ENCODE data around the gene RGS9.

RGS9 gene

DNA sequence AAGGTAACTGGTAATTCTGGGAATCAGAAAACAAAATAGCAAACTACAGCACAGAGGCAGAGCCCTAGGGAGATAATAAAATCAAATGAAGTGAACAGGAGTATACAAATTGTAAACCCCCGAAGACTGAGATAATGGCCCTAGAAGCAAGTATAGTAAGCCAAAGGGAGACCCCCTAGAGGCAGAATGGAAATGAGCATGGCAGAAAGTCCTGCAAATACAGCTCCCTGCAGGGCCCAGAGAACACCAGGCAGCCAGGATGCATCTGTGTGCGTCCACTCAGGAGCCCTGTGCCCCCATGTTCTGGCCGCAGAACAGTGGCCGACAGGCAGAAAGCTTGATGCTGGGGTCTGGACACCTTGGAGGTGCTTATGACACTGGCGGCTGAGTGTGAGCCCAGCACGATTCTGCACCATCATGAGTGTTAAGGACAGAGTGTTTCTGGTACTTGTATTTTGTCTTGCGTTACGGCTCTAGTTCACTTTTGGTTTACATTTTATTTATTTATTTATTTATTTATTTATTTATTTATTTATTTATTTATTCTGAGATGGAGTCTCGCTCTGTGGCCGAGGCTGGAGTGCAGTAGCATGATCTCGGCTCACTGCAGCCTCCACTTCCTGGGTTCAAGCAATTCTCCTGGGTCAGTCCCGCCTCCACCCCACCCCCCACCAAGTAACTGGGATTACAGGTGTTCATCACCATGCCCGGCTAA lies 48.7 kb downstream of the RGS9 start:
- H3K27ac ChIP-seq: no peak overlapping the region
- intact Hi-C loops (cut with DNase I; ENCODE audit: low total_unique reads): no loop called here
- no peaks in the 10 kb centered on the region for H3K9me3 ChIP-seq
- H3K4me1 ChIP-seq: peaks cover 0 to 17% (median 0%) of the 10 kb centered on the region in 4 donors
- TF ChIP-seq, protein P1, sequence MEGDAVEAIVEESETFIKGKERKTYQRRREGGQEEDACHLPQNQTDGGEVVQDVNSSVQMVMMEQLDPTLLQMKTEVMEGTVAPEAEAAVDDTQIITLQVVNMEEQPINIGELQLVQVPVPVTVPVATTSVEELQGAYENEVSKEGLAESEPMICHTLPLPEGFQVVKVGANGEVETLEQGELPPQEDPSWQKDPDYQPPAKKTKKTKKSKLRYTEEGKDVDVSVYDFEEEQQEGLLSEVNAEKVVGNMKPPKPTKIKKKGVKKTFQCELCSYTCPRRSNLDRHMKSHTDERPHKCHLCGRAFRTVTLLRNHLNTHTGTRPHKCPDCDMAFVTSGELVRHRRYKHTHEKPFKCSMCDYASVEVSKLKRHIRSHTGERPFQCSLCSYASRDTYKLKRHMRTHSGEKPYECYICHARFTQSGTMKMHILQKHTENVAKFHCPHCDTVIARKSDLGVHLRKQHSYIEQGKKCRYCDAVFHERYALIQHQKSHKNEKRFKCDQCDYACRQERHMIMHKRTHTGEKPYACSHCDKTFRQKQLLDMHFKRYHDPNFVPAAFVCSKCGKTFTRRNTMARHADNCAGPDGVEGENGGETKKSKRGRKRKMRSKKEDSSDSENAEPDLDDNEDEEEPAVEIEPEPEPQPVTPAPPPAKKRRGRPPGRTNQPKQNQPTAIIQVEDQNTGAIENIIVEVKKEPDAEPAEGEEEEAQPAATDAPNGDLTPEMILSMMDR (IDR thresholded peaks at IDR 0.05): no peak
- no peak for DNase-seq
- H3K36me3 ChIP-seq: no peaks in the 10 kb centered on the region
- H3K4me3 ChIP-seq: no peak overlapping the region
- no peaks in the 10 kb centered on the region for H3K27me3 ChIP-seq

DNA sequence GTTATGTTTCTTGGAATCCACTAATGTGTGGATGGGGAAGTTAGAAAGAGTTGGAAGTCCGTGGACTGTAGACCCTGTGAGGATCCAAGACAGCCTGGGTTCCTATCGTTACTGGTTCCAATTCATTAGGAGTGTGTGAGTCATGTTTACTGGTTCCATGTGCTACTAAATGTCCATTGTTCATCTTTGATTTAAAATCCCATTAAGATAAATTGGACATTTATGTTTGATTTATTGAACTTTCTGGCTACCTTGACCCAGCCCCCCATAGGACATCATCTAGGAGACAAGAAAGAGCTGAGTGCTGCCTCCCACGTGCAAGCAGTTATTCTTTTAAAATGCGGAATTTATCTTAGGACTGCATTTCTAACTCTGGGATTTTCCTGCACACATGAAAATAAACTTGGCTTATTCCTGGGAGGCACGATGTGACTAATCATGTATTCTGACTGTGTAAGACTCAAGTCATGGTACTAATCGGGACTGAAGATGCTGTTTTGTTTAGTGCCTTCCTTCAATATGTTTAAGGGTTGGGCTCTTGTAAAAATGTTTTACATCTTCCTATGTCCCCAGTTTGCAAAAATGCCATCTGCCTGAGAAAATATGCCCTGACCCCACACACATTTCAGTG lies 53.4 kb downstream of the RGS9 start:
- Histone ChIP-seq H3K4me3 (no peak overlapping the region), H3K27ac (no peak overlapping the region), H3K4me1 (no peaks in the 10 kb centered on the region), H3K36me3 (no peaks in the 10 kb centered on the region), H3K27me3 (no peaks in the 10 kb centered on the region), H3K9me3 (no peaks in the 10 kb centered on the region)
- no peak for DNase-seq
- intact Hi-C loops (cut with DNase I; ENCODE audit: low total_unique reads): loop anchor here (10.0 kb wide), 1 partner anchor 256 kb away; no protein-coding TSS in a partner anchor
- TF ChIP-seq, protein P1 (IDR thresholded peaks at IDR 0.05): no peak

DNA sequence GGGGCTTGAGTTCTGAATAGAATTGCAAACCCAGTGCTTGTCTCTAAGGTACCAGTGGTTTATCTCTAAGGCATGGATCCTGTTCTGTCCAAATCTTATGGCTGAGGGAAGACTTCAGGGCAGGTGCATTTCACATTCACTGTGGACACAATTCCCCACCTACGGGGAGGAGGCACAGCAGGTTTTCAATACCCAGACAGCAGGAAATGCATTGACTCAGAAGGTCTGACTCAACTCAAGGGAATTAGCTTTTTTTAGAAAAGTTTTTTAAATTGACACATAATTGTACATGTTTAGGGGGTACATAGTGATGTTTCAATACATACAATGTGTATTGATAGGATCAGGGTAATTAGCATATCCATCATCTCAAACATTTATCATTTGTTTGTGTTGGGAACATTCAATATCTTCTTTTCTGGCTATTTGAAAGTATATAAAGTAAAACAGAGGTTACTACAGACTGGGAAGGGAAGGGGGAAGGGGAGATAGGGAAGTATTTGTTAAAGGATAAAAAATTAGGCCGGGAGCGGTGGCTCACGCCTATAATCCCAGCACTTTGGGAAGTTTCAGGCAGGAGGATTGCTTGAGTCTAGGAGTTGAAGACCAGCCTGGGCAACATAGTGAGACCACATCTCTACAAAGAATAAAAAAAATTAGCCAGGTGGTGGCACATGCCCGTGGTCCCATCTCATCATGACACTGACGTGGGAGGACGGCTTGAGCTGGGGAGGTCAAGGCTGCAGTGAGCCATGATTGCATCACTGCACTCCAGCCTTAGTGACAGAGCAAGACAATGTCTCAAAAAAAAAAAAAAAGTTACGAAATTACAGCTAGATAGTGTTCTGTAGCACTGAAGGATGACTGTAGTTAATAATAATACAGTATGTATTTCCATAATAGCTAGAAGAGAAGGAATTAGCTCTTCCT lies 54.9 kb downstream of the RGS9 start:
- Histone ChIP-seq H3K4me1 (no peaks in the 10 kb centered on the region), H3K27ac (no peak overlapping the region), H3K9me3 (no peaks in the 10 kb centered on the region), H3K4me3 (no peak overlapping the region), H3K27me3 (no peaks in the 10 kb centered on the region), H3K36me3 (no peaks in the 10 kb centered on the region)
- no peak for DNase-seq
- TF ChIP-seq, protein P1 (IDR thresholded peaks at IDR 0.05): no peak
- intact Hi-C loops (cut with DNase I; ENCODE audit: low total_unique reads): loop anchor here (10.0 kb wide), 1 partner anchor 257 kb away; no protein-coding TSS in a partner anchor

DNA sequence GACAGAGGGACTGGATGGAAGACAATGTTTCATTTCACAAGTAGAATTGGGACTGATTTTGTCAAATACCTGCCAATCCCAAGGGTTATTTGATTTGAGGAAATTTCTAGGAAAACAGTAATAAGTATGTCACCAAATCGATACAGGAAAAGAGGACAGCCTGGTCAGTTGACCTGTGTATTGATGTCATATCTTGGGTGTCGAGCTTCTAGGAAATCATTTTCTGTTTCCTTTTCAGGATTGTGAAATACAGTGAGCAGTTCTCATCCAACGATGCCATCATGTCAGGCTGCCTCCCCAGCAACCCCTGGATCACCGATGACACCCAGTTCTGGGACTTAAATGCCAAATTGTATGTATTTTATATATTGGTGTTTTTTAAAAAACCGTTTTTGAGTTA lies 56.1 kb downstream of the RGS9 start:
- Histone ChIP-seq H3K4me3 (no peak overlapping the region), H3K36me3 (no peaks in the 10 kb centered on the region), H3K9me3 (no peaks in the 10 kb centered on the region), H3K27ac (no peak overlapping the region), H3K4me1 (no peaks in the 10 kb centered on the region), H3K27me3 (no peaks in the 10 kb centered on the region)
- TF ChIP-seq, protein P1 (IDR thresholded peaks at IDR 0.05): no peak
- intact Hi-C loops (cut with DNase I; ENCODE audit: low total_unique reads): loop anchor here (10.0 kb wide), 1 partner anchor 259 kb away; no protein-coding TSS in a partner anchor
- DNase-seq: no peak

DNA sequence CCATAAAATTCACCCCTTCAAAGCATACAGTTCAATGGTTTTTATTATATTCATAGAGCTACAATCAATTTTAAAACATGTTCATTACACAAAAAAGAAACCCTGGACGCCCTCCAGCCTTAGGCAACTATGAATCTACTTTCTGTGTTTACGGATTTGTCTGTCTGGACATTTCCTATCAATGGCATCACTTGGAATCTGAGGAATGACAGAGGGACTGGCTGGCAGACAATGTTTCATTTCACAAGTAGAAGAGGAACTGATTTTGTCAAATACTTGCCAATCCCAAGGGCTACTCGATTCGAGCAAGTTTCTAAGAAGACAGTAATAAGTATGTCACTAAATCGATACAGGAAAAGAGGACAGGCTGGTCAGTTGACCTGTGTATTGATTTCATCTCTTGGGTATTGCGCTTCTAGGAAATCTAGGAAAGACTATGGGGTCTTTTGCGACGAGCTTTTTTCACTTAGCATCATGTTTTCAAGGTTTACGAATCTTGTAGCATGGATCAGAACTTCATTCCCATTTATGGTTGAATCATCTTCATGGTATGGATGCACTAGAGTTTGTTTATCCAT lies 56.6 kb downstream of the RGS9 start:
- TF ChIP-seq, protein P1 (IDR thresholded peaks at IDR 0.05): no peak
- Histone ChIP-seq H3K4me1 (no peaks in the 10 kb centered on the region), H3K27me3 (no peaks in the 10 kb centered on the region), H3K36me3 (no peaks in the 10 kb centered on the region), H3K27ac (no peak overlapping the region), H3K4me3 (no peak overlapping the region), H3K9me3 (no peaks in the 10 kb centered on the region)
- no peak for DNase-seq
- intact Hi-C loops (cut with DNase I; ENCODE audit: low total_unique reads): loop anchor here (10.0 kb wide), 1 partner anchor 259 kb away; no protein-coding TSS in a partner anchor
